ENCODE data around the gene HIPK1.

- TF ChIP-seq CTCF (IDR thresholded peaks at IDR 0.05) (no peak), EP300 (IDR thresholded peaks at IDR 0.05) (no peak), POLR2A (IDR thresholded peaks at IDR 0.05) (no peak)
These were observed 16.4 kb upstream of the HIPK1 start for GRCh38 chr1:113912594-113913311.
